Measurements from ENCODE around the gene NWD2.

DNA sequence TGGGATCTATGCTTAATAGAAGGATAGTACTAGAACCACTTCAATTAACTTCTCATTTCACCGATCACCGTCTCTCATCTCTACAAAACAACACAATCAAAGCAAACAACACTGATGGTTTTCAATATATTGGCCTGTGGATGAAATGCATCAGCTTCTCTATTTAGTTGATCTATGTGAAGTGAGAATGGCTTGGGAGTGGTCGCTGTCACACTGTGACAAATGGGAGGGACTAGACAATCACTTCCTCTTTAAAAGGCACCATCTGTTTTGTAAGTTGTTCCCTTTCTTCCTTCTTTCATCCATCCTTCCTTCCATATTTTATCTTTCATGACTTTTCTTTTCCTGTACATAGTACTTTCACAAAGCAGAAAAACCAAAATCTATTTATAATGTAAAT is 23.9 kb upstream of the NWD2 start:
- TF ChIP-seq POLR2AphosphoS5 (IDR thresholded peaks at IDR 0.05; ENCODE audit: insufficient read depth in 1 of 2, low read depth in 1 of 2) (no peak), POLR2A (IDR thresholded peaks at IDR 0.05) (no peak)
- TF ChIP-seq, protein P1, sequence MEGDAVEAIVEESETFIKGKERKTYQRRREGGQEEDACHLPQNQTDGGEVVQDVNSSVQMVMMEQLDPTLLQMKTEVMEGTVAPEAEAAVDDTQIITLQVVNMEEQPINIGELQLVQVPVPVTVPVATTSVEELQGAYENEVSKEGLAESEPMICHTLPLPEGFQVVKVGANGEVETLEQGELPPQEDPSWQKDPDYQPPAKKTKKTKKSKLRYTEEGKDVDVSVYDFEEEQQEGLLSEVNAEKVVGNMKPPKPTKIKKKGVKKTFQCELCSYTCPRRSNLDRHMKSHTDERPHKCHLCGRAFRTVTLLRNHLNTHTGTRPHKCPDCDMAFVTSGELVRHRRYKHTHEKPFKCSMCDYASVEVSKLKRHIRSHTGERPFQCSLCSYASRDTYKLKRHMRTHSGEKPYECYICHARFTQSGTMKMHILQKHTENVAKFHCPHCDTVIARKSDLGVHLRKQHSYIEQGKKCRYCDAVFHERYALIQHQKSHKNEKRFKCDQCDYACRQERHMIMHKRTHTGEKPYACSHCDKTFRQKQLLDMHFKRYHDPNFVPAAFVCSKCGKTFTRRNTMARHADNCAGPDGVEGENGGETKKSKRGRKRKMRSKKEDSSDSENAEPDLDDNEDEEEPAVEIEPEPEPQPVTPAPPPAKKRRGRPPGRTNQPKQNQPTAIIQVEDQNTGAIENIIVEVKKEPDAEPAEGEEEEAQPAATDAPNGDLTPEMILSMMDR (IDR thresholded peaks at IDR 0.05): no peak

All from vagina (tissue), 2 donors.